ENCODE measurements around the gene CAVIN1.
A peak's percentile ranks its signal among the peaks of the same experiment; 100 is the strongest.
"Not testable (repeated sequence)": the region's sequence is repeated elsewhere in the genome, so short reads cannot be mapped to it uniquely, and the experiment has no call there.

The CAVIN1 gene, protein sequence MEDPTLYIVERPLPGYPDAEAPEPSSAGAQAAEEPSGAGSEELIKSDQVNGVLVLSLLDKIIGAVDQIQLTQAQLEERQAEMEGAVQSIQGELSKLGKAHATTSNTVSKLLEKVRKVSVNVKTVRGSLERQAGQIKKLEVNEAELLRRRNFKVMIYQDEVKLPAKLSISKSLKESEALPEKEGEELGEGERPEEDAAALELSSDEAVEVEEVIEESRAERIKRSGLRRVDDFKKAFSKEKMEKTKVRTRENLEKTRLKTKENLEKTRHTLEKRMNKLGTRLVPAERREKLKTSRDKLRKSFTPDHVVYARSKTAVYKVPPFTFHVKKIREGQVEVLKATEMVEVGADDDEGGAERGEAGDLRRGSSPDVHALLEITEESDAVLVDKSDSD

DNA sequence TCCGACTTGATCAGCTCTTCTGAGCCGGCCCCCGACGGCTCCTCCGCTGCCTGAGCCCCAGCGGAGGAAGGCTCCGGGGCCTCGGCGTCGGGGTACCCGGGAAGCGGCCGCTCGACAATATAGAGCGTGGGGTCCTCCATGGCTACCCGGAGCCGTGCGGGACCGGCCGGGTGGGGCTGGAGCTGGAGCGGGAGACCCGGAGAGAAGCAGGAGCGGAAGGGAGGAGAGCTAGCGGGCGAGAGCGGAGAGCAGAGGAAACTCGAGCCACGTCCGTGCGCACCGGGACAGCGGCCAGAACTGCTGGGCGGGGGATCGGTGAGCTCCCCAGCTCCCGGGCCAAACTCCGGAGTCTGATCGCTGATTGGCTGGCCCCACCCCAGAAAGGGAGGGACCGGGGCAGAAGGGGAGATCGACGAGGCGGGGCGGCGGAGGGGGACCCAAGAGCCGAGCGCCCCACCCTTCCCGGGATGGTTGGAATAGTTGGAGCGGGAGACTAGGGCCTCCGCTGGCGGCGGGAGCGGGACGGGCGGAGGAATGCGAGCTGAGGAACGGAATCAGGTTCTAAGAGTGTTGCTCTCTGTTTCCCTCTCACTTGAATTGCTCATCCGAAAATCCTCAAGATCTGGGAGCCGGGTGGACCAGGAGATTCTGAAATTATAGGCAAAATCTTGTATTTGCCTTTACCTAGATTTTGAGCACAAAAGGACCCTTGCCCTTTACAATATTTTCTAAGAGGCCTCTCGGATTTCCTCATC, at the start of gene CAVIN1:
Gene CAVIN1 (minus strand): TSS at position 299 of the 755 bp plus-strand sequence. CDS start 159 bp downstream, at position 140.
- DNase-seq (ENCODE audit: low read depth) = no peak

DNA sequence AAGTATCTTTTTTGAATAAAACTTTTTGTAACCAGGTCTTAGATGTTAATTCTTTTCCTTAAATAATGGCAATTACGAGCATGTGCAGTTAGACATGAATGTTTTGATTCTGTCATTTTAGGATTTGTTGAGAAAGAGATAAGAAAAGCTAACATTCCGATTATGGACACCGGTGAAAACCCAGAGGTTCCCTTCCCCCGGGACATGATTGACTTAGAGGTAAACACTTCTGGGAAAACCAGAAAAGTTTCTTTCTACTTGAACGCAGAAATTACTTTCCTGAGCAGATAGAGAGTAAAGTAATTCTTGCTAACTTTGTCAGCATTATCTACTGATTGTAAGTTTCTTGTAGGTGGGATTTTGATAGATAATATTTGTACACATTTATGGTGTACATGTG, 44.8 kb upstream of the CAVIN1 start:
- no peak for DNase-seq (ENCODE audit: low read depth)

DNA sequence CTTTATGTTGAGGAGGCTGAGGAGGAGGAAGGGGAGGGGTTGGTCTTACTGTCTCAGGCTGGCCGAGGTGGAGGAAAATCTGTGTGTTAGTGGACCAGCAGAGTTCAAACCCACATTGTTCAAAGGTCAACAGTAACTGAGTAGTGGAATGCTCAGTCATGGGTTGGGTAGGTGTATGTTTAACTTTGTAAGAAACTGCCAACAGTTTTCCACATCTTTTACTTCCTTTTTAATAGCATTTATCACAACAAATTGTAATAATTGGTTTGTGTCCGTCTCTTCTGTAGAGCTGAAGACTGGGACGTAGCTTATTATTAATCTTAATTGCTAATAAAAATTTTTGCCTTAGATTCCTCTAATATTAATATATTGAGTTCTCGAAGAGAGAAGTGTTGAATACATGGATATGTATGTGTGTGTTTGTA, 40.9 kb upstream of the CAVIN1 start:
- DNase-seq (ENCODE audit: low read depth) = no peak

DNA sequence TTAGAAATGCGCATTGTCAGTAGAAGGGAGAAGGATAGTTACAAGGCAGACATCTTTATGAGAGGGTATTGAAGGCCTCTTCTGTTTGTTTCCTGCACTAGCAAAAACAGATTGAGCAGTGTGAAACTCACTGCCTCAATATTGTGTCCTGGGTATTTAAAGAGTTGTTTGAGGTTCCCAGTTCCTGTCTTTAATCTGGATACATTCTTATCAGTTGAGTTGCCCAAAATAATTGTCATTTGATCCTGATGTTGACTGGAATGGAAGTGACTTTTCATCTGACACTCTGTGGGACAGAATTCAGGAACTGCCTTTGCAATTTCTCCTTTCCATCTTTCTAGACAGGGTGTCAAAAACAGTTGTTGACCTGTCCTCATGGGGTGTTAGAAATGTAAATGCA, 37.3 kb upstream of the CAVIN1 start:
- DNase-seq (ENCODE audit: low read depth) = no peak

DNA sequence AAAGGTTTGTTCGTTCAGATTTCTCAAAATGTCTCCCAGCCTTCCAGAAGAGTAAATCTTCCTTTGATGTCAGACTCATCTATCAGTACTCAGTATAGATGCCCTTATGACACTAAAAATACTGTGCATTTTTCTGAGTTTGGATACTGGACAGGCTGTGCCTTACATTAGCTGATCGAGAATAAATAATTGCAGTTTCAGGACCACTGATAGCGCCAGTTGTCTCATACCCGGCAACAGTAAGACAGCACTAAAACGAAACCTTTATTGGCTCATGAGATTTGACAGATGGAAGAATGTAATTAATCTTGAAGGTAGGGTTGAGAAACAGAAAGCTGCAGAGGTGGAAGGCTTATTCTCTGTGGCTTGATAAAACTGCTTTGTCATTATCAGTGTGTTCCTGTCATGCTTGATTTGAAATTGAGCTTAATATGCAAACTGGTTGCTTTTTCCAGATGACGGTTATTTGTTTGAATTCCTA, 36.8 kb upstream of the CAVIN1 start:
- DNase-seq (ENCODE audit: low read depth) = no peak

DNA sequence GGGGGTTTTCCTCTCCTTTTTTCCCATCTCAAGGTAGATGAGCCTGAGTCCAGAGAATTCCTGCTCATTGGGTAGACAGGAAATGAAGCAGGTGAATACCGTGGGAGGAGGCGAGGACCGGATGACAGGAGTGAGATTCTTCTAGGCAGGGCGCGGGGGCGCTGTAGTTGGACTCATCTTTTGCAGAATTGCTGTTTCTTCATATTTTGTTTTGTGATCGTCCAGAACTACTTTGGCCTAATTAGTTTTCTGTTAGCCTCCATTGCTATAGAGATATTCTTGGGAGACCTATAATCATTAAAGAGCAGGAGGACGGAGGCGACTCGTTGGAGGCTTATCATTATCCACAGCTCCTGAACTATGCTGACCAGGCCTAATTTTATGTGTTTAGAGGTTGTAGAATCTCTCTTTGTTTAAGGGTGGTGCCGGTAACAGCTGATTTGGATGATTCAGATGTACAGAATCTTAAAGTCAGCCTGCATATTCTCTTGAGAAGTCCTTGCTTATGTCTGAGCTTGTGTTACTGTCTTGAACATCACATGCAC, 36.3 kb upstream of the CAVIN1 start:
- no peak for DNase-seq (ENCODE audit: low read depth)

DNA sequence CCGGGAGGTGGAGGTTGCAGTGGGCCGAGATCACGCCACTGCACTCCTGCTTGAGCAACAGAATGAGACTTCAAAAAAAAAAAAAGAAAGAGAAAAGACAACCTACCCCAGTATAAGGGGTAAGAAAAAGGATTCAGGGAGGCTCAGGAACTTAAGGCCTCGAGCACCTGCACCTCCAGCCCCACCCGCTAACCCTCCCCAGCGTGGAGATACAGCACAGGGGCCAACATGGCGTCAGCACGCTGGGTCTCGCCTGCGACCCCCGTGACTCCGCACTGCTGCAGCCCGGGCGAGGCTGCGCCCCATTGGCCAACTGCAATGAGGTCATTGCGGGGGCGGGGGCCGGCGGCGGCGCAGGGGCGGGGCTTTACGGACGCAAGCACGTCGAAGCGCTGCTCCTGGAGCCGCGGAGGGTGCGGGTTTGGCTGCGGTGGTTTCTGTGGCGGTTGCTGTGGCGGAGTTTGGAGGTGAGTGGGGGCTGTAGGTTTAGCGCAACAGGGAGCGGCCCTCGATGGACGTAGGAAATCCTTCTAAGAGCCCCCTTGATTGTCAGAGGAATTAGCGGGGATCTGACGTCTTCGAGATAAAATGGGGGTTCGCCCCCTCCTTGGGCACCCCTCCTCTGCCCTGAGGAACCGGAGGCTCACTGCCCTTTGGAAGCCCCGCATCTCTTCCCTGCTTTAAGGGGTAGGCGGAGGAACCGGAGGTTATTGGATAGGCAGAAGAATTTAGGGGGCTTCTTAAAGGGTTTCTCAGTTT, 35.6 kb upstream of the CAVIN1 start, which contains the start of gene ATP6V0A1:
Gene ATP6V0A1 (plus strand): TSS at position 382 of the 759 bp plus-strand sequence. CDS start 2,017 bp downstream, outside the sequence.
- DNase-seq (ENCODE audit: low read depth) = peak; percentile 82

DNA sequence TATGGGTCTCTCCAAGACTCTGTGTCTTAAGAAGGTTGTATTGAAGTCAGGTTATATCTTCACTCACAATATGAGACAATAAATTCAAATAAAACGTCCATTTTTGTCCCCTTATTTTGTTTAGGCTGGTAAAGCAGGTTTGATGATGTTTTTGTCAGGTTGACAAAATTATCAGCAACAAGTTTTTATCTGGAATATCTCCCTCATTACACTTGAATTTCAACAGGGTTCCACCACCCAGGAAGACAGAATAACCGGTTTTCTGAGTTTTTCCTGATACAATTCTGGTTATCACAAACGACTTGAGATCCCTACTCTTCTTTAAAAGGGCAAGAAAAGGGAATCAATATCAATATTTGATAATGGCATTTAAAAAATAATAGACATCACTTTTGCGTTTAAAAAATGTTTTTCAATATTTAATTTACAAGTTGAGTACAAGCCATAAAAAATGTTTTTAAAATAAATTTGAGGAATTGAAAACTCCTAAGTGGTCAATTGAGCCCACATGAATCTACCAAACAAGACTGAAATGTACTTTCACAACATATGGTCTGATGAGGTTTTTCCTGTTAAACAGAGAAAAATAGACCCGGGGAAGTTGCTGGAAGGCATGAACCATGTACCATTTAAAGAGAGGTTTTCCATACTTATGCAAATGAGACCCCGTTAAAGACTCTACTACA, 34.2 kb upstream of the CAVIN1 start:
- DNase-seq (ENCODE audit: low read depth) = no peak

DNA sequence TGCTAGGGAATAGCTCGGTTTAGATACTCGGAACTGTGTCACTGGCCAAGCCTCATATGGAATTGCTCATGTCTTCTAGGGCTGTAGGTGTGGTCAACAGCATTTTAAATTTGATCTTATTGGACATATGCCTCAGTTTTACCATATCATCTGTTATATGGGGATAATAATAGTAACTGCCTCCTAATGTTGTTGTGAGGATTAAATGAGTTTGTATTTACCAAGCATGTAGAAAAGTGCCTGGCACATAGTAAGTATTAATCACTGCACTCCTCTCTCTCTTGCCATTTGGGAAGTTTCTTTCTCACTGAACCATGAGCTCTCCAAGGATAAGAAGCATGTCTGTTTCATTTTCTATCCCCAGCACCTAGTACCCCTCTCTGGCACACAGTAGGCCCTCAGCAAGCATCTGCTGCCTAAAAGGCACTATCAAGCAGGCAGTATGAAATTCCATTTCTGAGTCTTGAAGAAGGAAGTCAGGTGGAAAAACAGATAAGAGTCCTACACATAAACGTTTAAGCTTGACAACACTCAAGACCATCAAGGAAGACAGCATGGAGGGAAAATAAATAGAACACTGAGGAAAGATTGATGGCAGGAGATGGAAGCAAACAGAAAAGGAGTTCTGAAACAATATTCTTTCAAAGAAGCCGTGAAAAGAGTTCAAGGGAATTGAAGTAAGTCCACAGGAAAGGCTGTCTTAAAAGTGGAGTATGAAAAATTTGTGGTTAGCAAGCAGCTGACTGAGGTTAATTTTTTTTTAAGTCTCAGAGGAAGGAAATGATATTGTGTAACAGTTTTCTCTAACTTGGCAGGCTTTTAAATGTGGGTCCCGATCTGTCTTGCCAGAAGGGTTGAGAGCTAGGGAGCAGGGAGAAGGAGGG, 33.4 kb upstream of the CAVIN1 start:
- no peak for DNase-seq (ENCODE audit: low read depth)

DNA sequence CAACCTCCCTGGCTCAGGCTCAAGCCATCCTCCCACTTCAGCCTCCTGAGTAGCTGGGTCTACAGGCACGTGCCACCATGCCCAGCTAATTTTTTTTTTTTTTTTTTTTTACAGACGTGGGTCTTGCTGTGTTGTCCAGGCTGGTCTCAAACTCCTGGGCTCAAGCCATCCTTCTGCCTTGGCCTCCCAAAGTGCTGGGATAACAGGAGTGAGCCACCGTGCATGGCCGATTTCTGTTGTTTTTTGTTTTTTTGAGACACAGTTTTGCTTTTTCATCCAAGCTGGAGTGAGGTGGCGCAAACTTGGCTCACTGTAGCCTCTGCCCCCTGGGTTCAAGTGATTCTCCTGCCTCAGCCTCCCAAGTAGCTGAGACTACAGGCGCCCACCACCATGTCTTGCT, 31.9 kb upstream of the CAVIN1 start:
- not testable (repeated sequence) for DNase-seq (ENCODE audit: low read depth)

DNA sequence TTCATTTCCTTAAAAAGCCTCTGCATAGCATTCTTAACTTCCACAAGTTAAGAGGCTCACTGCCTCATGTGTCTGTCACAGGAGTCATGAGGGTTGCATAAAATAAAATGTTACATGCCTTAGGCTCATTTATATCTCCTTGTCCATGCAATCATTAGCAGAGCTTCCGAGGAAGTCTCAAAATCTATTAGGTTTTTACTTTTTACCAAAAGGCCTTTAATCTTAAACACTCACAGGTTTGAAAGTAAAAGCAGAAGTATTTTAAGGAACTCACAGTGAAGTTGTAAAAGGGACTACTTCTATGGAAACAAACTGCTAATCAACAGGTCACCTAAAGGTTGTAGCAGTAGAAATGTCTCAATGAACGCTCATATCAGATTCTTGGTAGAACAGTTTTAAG, 30.4 kb upstream of the CAVIN1 start:
- no peak for DNase-seq (ENCODE audit: low read depth)

DNA sequence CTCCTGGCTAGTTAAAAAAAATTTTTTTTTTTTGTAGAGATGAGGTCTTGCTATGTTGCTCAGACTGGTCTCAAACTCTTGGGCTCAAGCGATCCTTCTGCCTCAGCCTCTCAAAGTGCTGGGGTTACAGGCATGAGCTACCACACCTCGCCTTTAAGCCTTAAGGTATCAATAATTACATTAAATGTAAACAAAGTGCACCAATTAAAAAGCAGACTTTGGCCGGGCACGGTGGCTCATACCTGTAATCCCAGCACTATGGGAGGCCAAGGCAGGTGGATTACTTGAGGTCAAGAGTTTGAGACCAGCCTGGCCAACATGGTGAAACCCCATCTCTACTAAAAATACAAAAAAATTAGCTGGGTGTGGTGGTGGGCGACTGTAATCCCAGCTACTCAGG, 28.2 kb upstream of the CAVIN1 start:
- not testable (repeated sequence) for DNase-seq (ENCODE audit: low read depth)

DNA sequence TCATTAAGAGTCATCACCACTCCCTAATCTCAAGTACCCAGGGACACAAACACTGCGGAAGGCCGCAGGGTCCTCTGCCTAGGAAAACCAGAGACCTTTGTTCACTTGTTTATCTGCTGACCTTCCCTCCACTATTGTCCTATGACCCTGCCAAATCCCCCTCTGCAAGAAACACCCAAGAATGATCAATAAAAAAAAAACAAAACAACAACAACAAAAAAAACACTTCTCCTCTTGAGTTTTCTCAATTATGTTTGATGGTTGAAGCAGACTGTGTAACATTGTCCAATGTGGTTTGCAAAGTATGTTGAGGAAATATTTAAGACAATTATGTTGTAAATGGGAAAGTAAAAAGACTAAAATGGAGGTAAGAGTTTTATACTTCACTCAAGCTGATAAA, 26.8 kb upstream of the CAVIN1 start:
- not testable (repeated sequence) for DNase-seq (ENCODE audit: low read depth)

DNA sequence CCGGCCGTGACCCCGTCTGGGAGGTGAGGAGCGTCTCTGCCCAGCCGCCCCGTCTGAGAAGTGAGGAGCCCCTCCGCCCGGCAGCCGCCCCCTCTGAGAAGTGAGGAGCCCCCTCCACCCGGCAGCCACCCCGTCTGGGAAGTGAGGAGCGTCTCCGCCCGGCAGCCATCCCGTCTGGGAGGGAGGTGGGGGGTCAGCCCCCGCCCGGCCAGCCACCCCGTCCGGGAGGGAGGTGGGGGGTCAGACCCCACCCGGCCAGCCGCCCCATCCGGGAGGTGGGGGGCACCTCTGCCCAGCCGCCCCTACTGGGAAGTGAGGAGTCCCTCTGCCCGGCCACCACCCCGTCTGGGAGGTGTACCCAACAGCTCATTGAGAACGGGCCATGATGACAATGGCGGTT, 26.1 kb upstream of the CAVIN1 start:
- not testable (repeated sequence) for DNase-seq (ENCODE audit: low read depth)

DNA sequence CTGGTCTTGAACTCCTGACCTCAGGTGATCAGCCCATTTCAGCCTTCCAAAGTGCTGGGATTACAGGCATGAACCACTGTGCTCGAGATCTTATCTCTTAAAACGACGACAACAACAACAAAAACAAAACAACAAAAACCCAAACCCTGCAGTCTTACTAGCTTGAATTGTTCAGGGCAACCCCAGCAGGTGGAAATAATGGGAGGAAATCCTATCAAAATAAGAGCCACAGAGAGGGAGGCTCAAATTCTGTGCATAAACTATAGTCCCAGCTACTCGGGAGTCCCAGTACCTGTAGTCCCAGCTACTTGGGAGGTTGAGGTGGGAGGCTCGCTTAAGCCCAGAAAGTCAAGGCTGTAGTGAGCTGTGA, 19.1 kb upstream of the CAVIN1 start:
- no peak for DNase-seq (ENCODE audit: low read depth)

DNA sequence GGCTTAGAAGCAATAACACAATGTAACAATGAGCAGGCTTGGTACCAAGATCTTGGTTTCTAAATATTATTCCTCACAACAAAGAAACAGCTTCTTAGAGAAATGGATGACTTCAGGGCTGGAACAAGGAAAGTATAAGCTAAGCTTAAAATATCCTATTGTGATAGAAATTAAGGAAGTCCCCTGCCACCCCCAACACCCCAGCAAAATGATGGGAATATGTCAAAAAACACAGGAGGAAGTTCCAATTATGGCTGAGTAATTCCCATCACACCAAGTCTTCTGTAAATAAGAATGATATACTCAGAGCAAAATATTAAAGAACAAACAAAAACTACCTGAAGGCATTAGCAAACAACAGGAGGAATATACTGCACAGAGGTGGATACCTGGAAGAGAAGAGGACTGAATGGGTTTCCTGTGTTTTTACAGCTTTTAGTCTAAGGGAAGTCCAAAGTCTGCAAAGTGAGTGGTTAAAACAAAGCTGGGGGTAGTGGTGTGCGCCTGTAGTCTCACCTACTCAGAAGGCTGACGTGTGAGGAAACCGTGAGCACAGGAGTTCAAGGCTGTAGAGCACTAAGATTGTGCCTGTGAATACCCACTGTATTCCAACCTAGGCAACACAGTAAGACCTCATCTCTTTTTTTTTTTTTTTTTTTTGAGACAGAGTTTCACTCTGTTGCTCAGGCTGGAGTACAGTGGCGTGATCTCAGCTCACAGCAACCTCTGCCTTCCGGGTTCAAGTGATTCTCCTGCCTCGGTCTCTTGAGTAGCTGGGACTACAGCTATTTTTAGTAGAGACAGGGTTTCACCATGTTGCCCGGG, 18.5 kb upstream of the CAVIN1 start:
- DNase-seq (ENCODE audit: low read depth) = no peak

DNA sequence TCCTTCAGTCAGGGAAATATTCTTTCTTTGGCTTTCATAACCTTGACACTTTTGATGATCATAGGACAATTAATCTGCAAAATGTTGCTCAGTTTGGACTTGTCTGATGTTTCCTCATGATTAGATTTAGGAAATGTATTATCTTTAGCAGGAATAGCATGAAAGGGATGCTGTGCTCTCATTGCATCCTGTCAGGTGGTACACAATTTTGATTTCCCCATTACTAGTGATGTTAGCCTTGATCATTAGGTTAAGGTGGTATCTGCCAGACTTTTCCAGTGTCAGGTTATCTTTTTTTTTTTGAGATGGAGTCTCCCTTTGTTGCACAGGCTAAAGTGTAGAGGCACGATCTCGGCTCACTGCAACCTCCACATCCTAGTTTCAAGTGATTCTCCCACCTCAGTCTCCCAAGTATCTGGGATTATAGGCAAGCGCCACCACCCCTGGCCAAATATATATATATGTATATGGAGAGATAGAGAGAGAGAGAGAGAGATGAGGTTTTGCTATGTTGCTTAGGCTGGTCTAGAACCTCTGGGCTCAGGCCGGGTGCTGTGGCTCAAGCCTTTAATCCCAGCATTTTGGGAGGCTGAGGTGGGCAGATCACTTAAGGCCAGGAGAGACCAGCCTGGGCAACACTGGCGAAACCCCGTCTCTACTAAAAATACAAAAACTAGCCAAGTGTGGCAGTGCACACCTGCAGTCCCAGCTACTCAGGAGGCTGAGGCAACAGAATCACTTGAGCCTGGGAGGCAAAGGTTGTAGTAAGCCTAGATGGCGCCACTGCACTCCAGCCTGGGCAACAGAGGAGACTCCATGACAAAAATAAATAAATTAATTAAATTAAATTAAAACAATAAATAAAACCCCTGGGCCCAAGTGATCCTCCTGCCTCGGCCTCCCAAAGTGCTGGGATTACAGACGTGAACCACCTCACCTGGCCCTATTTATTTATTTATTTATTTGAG, 15.8 kb upstream of the CAVIN1 start:
- no peak for DNase-seq (ENCODE audit: low read depth)

DNA sequence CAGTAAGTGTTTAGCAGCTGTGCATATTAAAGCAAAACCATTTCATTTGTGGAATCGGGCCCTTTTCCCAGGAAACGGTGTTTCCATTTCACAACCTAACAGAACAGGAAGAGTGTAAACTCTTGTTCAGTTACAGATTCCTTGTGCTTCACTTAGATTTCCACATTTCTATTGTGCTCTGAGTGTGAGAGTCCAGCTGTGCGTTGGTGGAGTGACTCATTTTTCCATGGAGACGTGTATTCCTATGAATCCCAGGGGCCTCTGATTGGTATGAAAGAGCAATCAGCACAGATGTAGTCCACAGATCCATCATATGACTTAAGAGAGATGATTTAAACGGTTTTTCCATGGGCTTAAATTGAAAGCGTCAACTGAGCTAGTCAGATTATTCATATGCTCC, 13.3 kb upstream of the CAVIN1 start:
- DNase-seq (ENCODE audit: low read depth) = no peak

Data from stimulated activated CD4-positive, alpha-beta T cell treated with anti-CD3 and anti-CD28 coated beads, Interleukin-2, amount 100 ng/mL, for 4 hours (primary cell).